ENCODE measurements around the gene SAMD1. TPM values are rescaled to one million over a fixed set of nuclear protein-coding genes. Genes with fewer than 3 reads are reported as not detected.
A peak's percentile ranks its signal among the peaks of the same experiment; 100 is the strongest.

SAMD1 gene
- total and polyA plus RNA-seq, 9 of the 15 experiments (the other 6 are each of a cell fraction or from before 2014, with no cell fraction given) = 2.9 to 96.0 (median 43.5) TPM

- TF ChIP-seq E2F4 (CRISPR knock-in tag; IDR thresholded peaks at IDR 0.05; ENCODE audit: low read depth) (no peak), MLX (CRISPR knock-in tag; conservative IDR thresholded peaks at IDR 0.05) (no peak), FOXJ2 (tag; IDR thresholded peaks at IDR 0.05) (no peak), MXI1 (IDR thresholded peaks at IDR 0.05; ENCODE audit: low read depth, low read length) (no peak), CXXC5 (CRISPR knock-in tag; IDR thresholded peaks at IDR 0.05) (peak; percentile 82), RFX7 (CRISPR knock-in tag; IDR thresholded peaks at IDR 0.05) (no peak), ZNF263 (CRISPR knock-in tag; IDR thresholded peaks at IDR 0.05; ENCODE audit: borderline replicate concordance) (0 out of 2 replicates have a peak, but pooled peaks have one; percentile 38), ZNF354B (CRISPR knock-in tag; IDR thresholded peaks at IDR 0.05) (no peak), CSDE1 (IDR thresholded peaks at IDR 0.05) (no peak), RAD51 (IDR thresholded peaks at IDR 0.05; ENCODE audit: borderline replicate concordance, low read depth) (no peak), ZNF407 (IDR thresholded peaks at IDR 0.05; ENCODE audit: low read depth) (no peak), ZNF408 (CRISPR knock-in tag; IDR thresholded peaks at IDR 0.05; ENCODE audit: low read depth) (no peak), ZSCAN29 (IDR thresholded peaks at IDR 0.05) (no peak), RBM15 (IDR thresholded peaks at IDR 0.05; ENCODE audit: insufficient read depth, low read length) (no peak), ZNF253 (CRISPR knock-in tag; conservative IDR thresholded peaks at IDR 0.05) (no peak), FOXA3 (CRISPR knock-in tag; conservative IDR thresholded peaks at IDR 0.05 in 1 of 2, IDR thresholded peaks at IDR 0.05 in 1 of 2) (no peak), CREB3 (tag; conservative IDR thresholded peaks at IDR 0.05; ENCODE audit: low read depth) (no peak)
Measured at GRCh38 chr19:14091081-14091812, 696 bp upstream of the SAMD1 start (continued).
